B cell (primary cell): ENCODE results near the gene LIMD2.

Experiments
- EZH2 ChIP-seq: IDR thresholded peaks from 2 replicates; pipeline ENCODE4 v1.6.1; 2012; ENCODE audit warnings: borderline replicate concordance, low read depth, mild to moderate bottlenecking, moderate library complexity, low read length; ENCODE audit not compliant: insufficient read depth, poor library complexity, severe bottlenecking
- TF ChIP-seq, protein P1 (sequence below): fragments of 200-600 bp; IDR thresholded peaks from one replicate; pipeline ENCODE4 v1.8.0; 2022; ENCODE audit warnings: antibody characterized with exemption, mild to moderate bottlenecking

DNA sequence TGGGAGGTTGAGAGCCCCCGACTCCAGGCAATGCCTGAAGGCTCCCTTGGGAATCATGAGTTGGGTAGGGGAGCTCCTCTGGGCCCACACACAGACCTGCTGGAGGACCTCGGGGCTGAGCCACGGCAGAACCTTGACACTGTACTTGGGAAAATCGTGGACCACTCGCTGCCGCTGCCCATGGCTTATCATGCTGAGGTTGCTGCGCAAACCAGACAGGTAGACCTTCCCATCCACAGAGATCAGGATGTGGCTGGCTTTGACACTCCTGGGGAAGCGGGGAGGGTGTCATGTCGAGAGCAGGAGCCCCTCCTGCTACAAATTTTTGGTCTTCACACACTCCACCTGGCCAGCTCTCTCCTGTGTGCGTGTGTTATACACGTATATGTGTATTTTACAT lies 7.2 kb upstream of the LIMD2 start:
- TF ChIP-seq, protein P1, sequence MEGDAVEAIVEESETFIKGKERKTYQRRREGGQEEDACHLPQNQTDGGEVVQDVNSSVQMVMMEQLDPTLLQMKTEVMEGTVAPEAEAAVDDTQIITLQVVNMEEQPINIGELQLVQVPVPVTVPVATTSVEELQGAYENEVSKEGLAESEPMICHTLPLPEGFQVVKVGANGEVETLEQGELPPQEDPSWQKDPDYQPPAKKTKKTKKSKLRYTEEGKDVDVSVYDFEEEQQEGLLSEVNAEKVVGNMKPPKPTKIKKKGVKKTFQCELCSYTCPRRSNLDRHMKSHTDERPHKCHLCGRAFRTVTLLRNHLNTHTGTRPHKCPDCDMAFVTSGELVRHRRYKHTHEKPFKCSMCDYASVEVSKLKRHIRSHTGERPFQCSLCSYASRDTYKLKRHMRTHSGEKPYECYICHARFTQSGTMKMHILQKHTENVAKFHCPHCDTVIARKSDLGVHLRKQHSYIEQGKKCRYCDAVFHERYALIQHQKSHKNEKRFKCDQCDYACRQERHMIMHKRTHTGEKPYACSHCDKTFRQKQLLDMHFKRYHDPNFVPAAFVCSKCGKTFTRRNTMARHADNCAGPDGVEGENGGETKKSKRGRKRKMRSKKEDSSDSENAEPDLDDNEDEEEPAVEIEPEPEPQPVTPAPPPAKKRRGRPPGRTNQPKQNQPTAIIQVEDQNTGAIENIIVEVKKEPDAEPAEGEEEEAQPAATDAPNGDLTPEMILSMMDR, result no peak
- TF ChIP-seq EZH2, result no peak
